HEK293 (cell line): ENCODE results near the gene ATP12A.

Source experiments
- CTCF ChIA-PET: fragments of 350-600 bp; formaldehyde crosslinking; extraction: SDS; loops from one replicate; lab custom pipeline; 2021; ENCODE audit warnings: antibody characterized with exemption; lab: Yijun Ruan, JAX
- POLR2A ChIA-PET: fragments of 300-600 bp; formaldehyde crosslinking; extraction: SDS; loops from one replicate; lab custom pipeline; 2020; ENCODE audit warnings: antibody characterized with exemption, inconsistent platforms; lab: Yijun Ruan, JAX
- H3K27ac ChIP-seq: fragments of 200-500 bp; sonication (Bioruptor generic); 2 replicates; pipeline ENCODE4 v1.5.1; 2014; ENCODE audit warnings: low read depth, low read length, control low read depth, inconsistent platforms; ENCODE audit errors: extremely low read depth
- H3K36me3 ChIP-seq, 2 experiments: fragments of 200-500 bp in 1 of 2; sonication (Bioruptor generic) in 1 of 2; 1 replicate in 1 of 2; 2 replicates in 1 of 2; pipeline ENCODE4 v1.5.1; 2014 to 2017; ENCODE audit warnings: inconsistent platforms in 2 of 2, low read length in 2 of 2; ENCODE audit not compliant: control insufficient read depth in 2 of 2, insufficient read depth in 1 of 2
- H3K4me1 ChIP-seq: fragments of 200-500 bp; sonication (Bioruptor generic); 2 replicates; pipeline ENCODE4 v1.5.1; 2014; ENCODE audit warnings: mild to moderate bottlenecking, low read length, inconsistent platforms; ENCODE audit not compliant: control insufficient read depth, insufficient read depth
- H3K4me3 ChIP-seq: 2 replicates; pipeline ENCODE4 v1.5.1; 2011; ENCODE audit warnings: low read depth, mild to moderate bottlenecking, control low read depth, low read length, moderate library complexity
- H3K9me3 ChIP-seq: fragments of 200-500 bp; sonication (Bioruptor generic); 2 replicates; pipeline ENCODE4 v1.5.1; 2014; ENCODE audit warnings: low read depth, low read length, inconsistent platforms; ENCODE audit not compliant: control insufficient read depth, insufficient read depth
- BCL11A ChIP-seq: fragments of 450-650 bp; formaldehyde crosslinking; IDR thresholded peaks from 2 replicates; pipeline ENCODE4 v1.5.1; 2016; ENCODE audit warnings: low read depth, missing biosample characterization, missing genetic modification characterization
- EGR2 ChIP-seq: fragments of 450-650 bp; formaldehyde crosslinking; IDR thresholded peaks from 2 replicates; pipeline ENCODE4 v1.5.1; 2016; ENCODE audit warnings: low read depth, missing biosample characterization, missing genetic modification characterization
- PATZ1 ChIP-seq: fragments of 450-650 bp; formaldehyde crosslinking; IDR thresholded peaks from 2 replicates; pipeline ENCODE4 v1.5.1; 2016; ENCODE audit warnings: missing biosample characterization, missing genetic modification characterization
- SCRT1 ChIP-seq: fragments of 450-650 bp; formaldehyde crosslinking; IDR thresholded peaks from 2 replicates; pipeline ENCODE4 v1.5.1; 2016; ENCODE audit warnings: missing biosample characterization, missing genetic modification characterization, borderline replicate concordance
- ZBTB48 ChIP-seq: fragments of 450-650 bp; formaldehyde crosslinking; IDR thresholded peaks from 2 replicates; pipeline ENCODE4 v1.5.1; 2016; ENCODE audit warnings: missing biosample characterization, missing genetic modification characterization
- ZFHX2 ChIP-seq: fragments of 450-650 bp; formaldehyde crosslinking; conservative IDR thresholded peaks from 2 replicates; pipeline ENCODE4 v1.5.1; 2016; ENCODE audit warnings: missing biosample characterization, missing genetic modification characterization
- ZIC2 ChIP-seq: fragments of 450-650 bp; formaldehyde crosslinking; IDR thresholded peaks from 2 replicates; pipeline ENCODE4 v1.5.1; 2016; ENCODE audit warnings: missing biosample characterization, missing genetic modification characterization
- ZNF302 ChIP-seq: fragments of 450-650 bp; formaldehyde crosslinking; IDR thresholded peaks from 2 replicates; pipeline ENCODE4 v1.5.1; 2016; ENCODE audit warnings: missing biosample characterization, missing genetic modification characterization, low read depth
- ZNF324 ChIP-seq: fragments of 450-650 bp; formaldehyde crosslinking; IDR thresholded peaks from 2 replicates; pipeline ENCODE4 v1.5.1; 2016; ENCODE audit warnings: missing biosample characterization, missing genetic modification characterization
- ZNF518A ChIP-seq: fragments of 450-650 bp; formaldehyde crosslinking; conservative IDR thresholded peaks from 2 replicates; pipeline ENCODE4 v1.5.1; 2016; ENCODE audit warnings: low read depth, missing biosample characterization, missing genetic modification characterization
- ZNF600 ChIP-seq: fragments of 450-650 bp; formaldehyde crosslinking; IDR thresholded peaks from 2 replicates; pipeline ENCODE4 v1.5.1; 2016; ENCODE audit warnings: missing biosample characterization, missing genetic modification characterization
- ZNF629 ChIP-seq: fragments of 450-650 bp; formaldehyde crosslinking; IDR thresholded peaks from 2 replicates; pipeline ENCODE4 v1.5.1; 2017; ENCODE audit warnings: missing biosample characterization, missing genetic modification characterization
- ZNF639 ChIP-seq: fragments of 450-650 bp; formaldehyde crosslinking; IDR thresholded peaks from 2 replicates; pipeline ENCODE4 v1.5.1; 2016; ENCODE audit warnings: missing biosample characterization, missing genetic modification characterization
- ZNF670 ChIP-seq: fragments of 450-650 bp; formaldehyde crosslinking; IDR thresholded peaks from 2 replicates; pipeline ENCODE4 v1.5.1; 2016; ENCODE audit warnings: missing biosample characterization, missing genetic modification characterization, low read depth
- ZNF701 ChIP-seq: fragments of 450-650 bp; formaldehyde crosslinking; IDR thresholded peaks from 2 replicates; pipeline ENCODE4 v1.5.1; 2016; ENCODE audit warnings: missing biosample characterization, missing genetic modification characterization
- ZNF747 ChIP-seq: fragments of 450-650 bp; formaldehyde crosslinking; IDR thresholded peaks from 2 replicates; pipeline ENCODE4 v1.5.1; 2016; ENCODE audit warnings: missing biosample characterization, missing genetic modification characterization
- ZNF776 ChIP-seq: fragments of 450-650 bp; formaldehyde crosslinking; IDR thresholded peaks from 2 replicates; pipeline ENCODE4 v1.5.0; 2017; ENCODE audit warnings: missing biosample characterization, missing genetic modification characterization, borderline replicate concordance

Gene ATP12A

GRCh38 chr13:24738366-24738847 is 58.2 kb downstream of the ATP12A start (continued):
- TF ChIP-seq ZNF518A (tag by site-specific recombination), result no peak

- POLR2A ChIA-PET, result no interaction called here
- no peak overlapping the region for H3K4me3 ChIP-seq
- TF ChIP-seq ZBTB48 (tag by site-specific recombination), result no peak
- H3K4me1 ChIP-seq, result no peaks in the 10 kb centered on the region
- no peak overlapping the region for H3K27ac ChIP-seq
- no peaks in the 10 kb centered on the region for H3K36me3 ChIP-seq
- no peaks in the 10 kb centered on the region for H3K9me3 ChIP-seq
- CTCF ChIA-PET, result interaction anchor here (0.6 to 1.8 kb wide), 3 partner anchors 37 to 46 kb away, joined by 3 to 6 read pairs (median 3); no protein-coding TSS in a partner anchor
These were observed 60.0 kb downstream of the ATP12A start for GRCh38 chr13:24740014-24740890.

- Histone ChIP-seq H3K4me1 (no peaks in the 10 kb centered on the region), H3K27ac (no peak overlapping the region), H3K36me3 (no peaks in the 10 kb centered on the region), H3K4me3 (no peak overlapping the region), H3K9me3 (no peaks in the 10 kb centered on the region)
- ChIA-PET CTCF (interaction anchor here (0.6 to 1.8 kb wide), 3 partner anchors 37 to 648 kb away, joined by 3 to 6 read pairs (median 3); no protein-coding TSS in a partner anchor), POLR2A (no interaction called here)
- TF ChIP-seq ZNF302 (tag by site-specific recombination) (no peak), ZFHX2 (tag by site-specific recombination) (peak; percentile 21; the same call in 1 of the 2 replicates), ZNF324 (tag by site-specific recombination) (no peak), ZNF629 (tag by site-specific recombination) (no peak), EGR2 (tag by site-specific recombination) (0 out of 2 replicates have a peak, but pooled peaks have one; percentile 14), ZIC2 (tag by site-specific recombination) (peak; percentile 71), ZNF776 (tag by site-specific recombination) (no peak), ZNF639 (tag by site-specific recombination) (no peak)
These were observed 60.9 kb downstream of the ATP12A start for GRCh38 chr13:24741016-24741662.

GRCh38 chr13:24741791-24742190 is 61.6 kb downstream of the ATP12A start:
- ChIA-PET CTCF (interaction anchor here (0.7 to 1.8 kb wide), 2 partner anchors 48 to 647 kb away, joined by 3 to 6 read pairs; no protein-coding TSS in a partner anchor), POLR2A (interaction anchor here (0.6 kb wide), 1 partner anchor 31 kb away, joined by 6 read pairs; no protein-coding TSS in a partner anchor)
- no peaks in the 10 kb centered on the region for H3K36me3 ChIP-seq
- no peak overlapping the region for H3K4me3 ChIP-seq
- no peaks in the 10 kb centered on the region for H3K4me1 ChIP-seq
- H3K9me3 ChIP-seq, result no peaks in the 10 kb centered on the region
- no peak overlapping the region for H3K27ac ChIP-seq
- TF ChIP-seq ZNF701 (tag by site-specific recombination), result no peak
- TF ChIP-seq ZNF670 (tag by site-specific recombination), result no peak
- TF ChIP-seq ZNF747 (tag by site-specific recombination), result no peak
- no peak for TF ChIP-seq ZNF776 (tag by site-specific recombination)
- no peak for TF ChIP-seq ZNF600
- no peak for TF ChIP-seq SCRT1 (tag by site-specific recombination)
- no peak for TF ChIP-seq PATZ1
- no peak for TF ChIP-seq BCL11A
